ENCODE data around the gene BBOX1.
"Not testable (repeated sequence)": the region's sequence is repeated elsewhere in the genome, so short reads cannot be mapped to it uniquely, and the experiment has no call there.

The BBOX1 gene

GRCh38 chr11:27085605-27086004, 45.0 kb downstream of the BBOX1 start:
- DNase-seq, result no peak

GRCh38 chr11:27087432-27087831, 46.8 kb downstream of the BBOX1 start:
- DNase-seq, result no peak

- no peak for DNase-seq
Measured at GRCh38 chr11:27088353-27088752, 47.7 kb downstream of the BBOX1 start.

GRCh38 chr11:27089746-27090145, 49.1 kb downstream of the BBOX1 start:
- DNase-seq, result no peak

- DNase-seq, result not testable (repeated sequence)
Measured at GRCh38 chr11:27090357-27090948, 49.8 kb downstream of the BBOX1 start.

- DNase-seq, result no peak
Measured at GRCh38 chr11:27094120-27094519, 53.5 kb downstream of the BBOX1 start.

- no peak for DNase-seq
Measured at GRCh38 chr11:27095059-27095458, 54.4 kb downstream of the BBOX1 start.

- DNase-seq, result no peak
Measured at GRCh38 chr11:27095887-27096286, 55.3 kb downstream of the BBOX1 start.

- DNase-seq, result no peak
Measured at GRCh38 chr11:27097551-27097950, 56.9 kb downstream of the BBOX1 start.

GRCh38 chr11:27100534-27100933, 59.9 kb downstream of the BBOX1 start:
- no peak for DNase-seq

GRCh38 chr11:27107548-27107947, 66.9 kb downstream of the BBOX1 start:
- DNase-seq, result no peak

GRCh38 chr11:27108809-27109208, 68.2 kb downstream of the BBOX1 start:
- no peak for DNase-seq

GRCh38 chr11:27111896-27112295, 71.3 kb downstream of the BBOX1 start:
- no peak for DNase-seq

GRCh38 chr11:27112946-27113345, 72.3 kb downstream of the BBOX1 start:
- no peak for DNase-seq

- DNase-seq, result no peak
Measured at GRCh38 chr11:27115051-27115650, 74.5 kb downstream of the BBOX1 start.

- DNase-seq, result no peak
Measured at GRCh38 chr11:27116684-27117083, 76.1 kb downstream of the BBOX1 start.

- no peak for DNase-seq
Measured at GRCh38 chr11:27118371-27118770, 77.8 kb downstream of the BBOX1 start.

GRCh38 chr11:27118949-27119348, 78.3 kb downstream of the BBOX1 start:
- DNase-seq, result no peak

- DNase-seq, result no peak
Measured at GRCh38 chr11:27119396-27119795, 78.8 kb downstream of the BBOX1 start.

GRCh38 chr11:27120211-27120610, 79.6 kb downstream of the BBOX1 start:
- DNase-seq, result no peak

GRCh38 chr11:27122001-27122400, 81.4 kb downstream of the BBOX1 start:
- no peak for DNase-seq

- no peak for DNase-seq
Measured at GRCh38 chr11:27124514-27125264, 84.1 kb downstream of the BBOX1 start.

- DNase-seq, result no peak
Measured at GRCh38 chr11:27129686-27130085, 89.1 kb downstream of the BBOX1 start.

- no peak for DNase-seq
Measured at GRCh38 chr11:27130806-27131205, 90.2 kb downstream of the BBOX1 start.

Data from activated CD4-positive, alpha-beta T cell treated with anti-CD3 and anti-CD28 coated beads, Interleukin-2, Interleukin-6, amounts not matched to agents 100 ng/mL and 50 ng/mL, durations not matched to agents 16 hours and 8 hours (primary cell).